ENCODE measurements around the gene TTLL11.
A peak's percentile ranks its signal among the peaks of the same experiment; 100 is the strongest.
"Not testable (repeated sequence)": the region's sequence is repeated elsewhere in the genome, so short reads cannot be mapped to it uniquely, and the experiment has no call there.

Gene TTLL11

GRCh38 chr9:122125509-122126330 lies 32.6 kb upstream of the TTLL11 start:
- DNase-seq: no peak

GRCh38 chr9:122125158-122125508 lies 32.0 kb upstream of the TTLL11 start:
- peak; percentile 50 for DNase-seq

GRCh38 chr9:122124528-122124927 lies 31.4 kb upstream of the TTLL11 start:
- no peak for DNase-seq

- DNase-seq: no peak
Measured at GRCh38 chr9:122124048-122124447, 30.9 kb upstream of the TTLL11 start.

GRCh38 chr9:122122903-122123632 lies 30.0 kb upstream of the TTLL11 start:
- DNase-seq: peak; percentile 29

- DNase-seq: no peak
Measured at GRCh38 chr9:122122468-122122867, 29.4 kb upstream of the TTLL11 start.

GRCh38 chr9:122121931-122122330 lies 28.8 kb upstream of the TTLL11 start:
- no peak for DNase-seq

- no peak for DNase-seq
Measured at GRCh38 chr9:122121391-122121790, 28.3 kb upstream of the TTLL11 start.

- DNase-seq: no peak
Measured at GRCh38 chr9:122120316-122121071, 27.4 kb upstream of the TTLL11 start.

- DNase-seq: no peak
Measured at GRCh38 chr9:122119721-122120120, 26.6 kb upstream of the TTLL11 start.

GRCh38 chr9:122119166-122119521 lies 26.0 kb upstream of the TTLL11 start:
- DNase-seq: no peak

- no peak for DNase-seq
Measured at GRCh38 chr9:122118343-122119165, 25.4 kb upstream of the TTLL11 start.

- not testable (repeated sequence) for DNase-seq
Measured at GRCh38 chr9:122117241-122117640, 24.1 kb upstream of the TTLL11 start.

- no peak for DNase-seq
Measured at GRCh38 chr9:122116448-122117173, 23.5 kb upstream of the TTLL11 start.

GRCh38 chr9:122116040-122116439 lies 22.9 kb upstream of the TTLL11 start:
- no peak for DNase-seq

- no peak for DNase-seq
Measured at GRCh38 chr9:122115176-122116035, 22.3 kb upstream of the TTLL11 start.

- DNase-seq: no peak
Measured at GRCh38 chr9:122113574-122113973, 20.5 kb upstream of the TTLL11 start.

- DNase-seq: no peak
Measured at GRCh38 chr9:122112238-122112637, 19.1 kb upstream of the TTLL11 start.

- no peak for DNase-seq
Measured at GRCh38 chr9:122111413-122112085, 18.4 kb upstream of the TTLL11 start.

- DNase-seq: no peak
Measured at GRCh38 chr9:122110100-122110833, 17.2 kb upstream of the TTLL11 start.
